Measurements from ENCODE around the gene INAFM1. TPM values are rescaled to one million over a fixed set of nuclear protein-coding genes. Genes with fewer than 3 reads are reported as not detected.

The INAFM1 gene
- total and polyA plus RNA-seq, 9 of the 15 experiments (the other 6 are each of a cell fraction or from before 2014, with no cell fraction given) = 0.71 to 30.9 (median 3.1) TPM

- TF ChIP-seq TRIM25 (IDR thresholded peaks at IDR 0.05; ENCODE audit: borderline replicate concordance) (peak; percentile 73; the same call in 1 of the 2 replicates), MNT (conservative IDR thresholded peaks at IDR 0.05) (peak in 1 of 2 experiments; percentile 76; a peak in 3 of 4 replicates), ZNF436 (CRISPR knock-in tag; IDR thresholded peaks at IDR 0.05) (no peak), ARID4B (CRISPR knock-in tag; IDR thresholded peaks at IDR 0.05) (no peak), ZNF449 (CRISPR knock-in tag; IDR thresholded peaks at IDR 0.05) (no peak), PKNOX1 (IDR thresholded peaks at IDR 0.05) (peak; percentile 26; the same call in 1 of the 2 replicates), ZC3H8 (IDR thresholded peaks at IDR 0.05) (no peak; the same call in 1 of the 2 replicates), POLR2AphosphoS5 (IDR thresholded peaks at IDR 0.05; ENCODE audit: control insufficient read depth, insufficient read depth, low read depth, low read length) (0 out of 2 replicates have a peak, but pooled peaks have one; percentile 33), ZNF584 (CRISPR knock-in tag; IDR thresholded peaks at IDR 0.05; ENCODE audit: low read depth) (peak; percentile 70), CBFB (CRISPR knock-in tag; IDR thresholded peaks at IDR 0.05) (0 out of 2 replicates have a peak, but pooled peaks have one; percentile 9), E2F8 (IDR thresholded peaks at IDR 0.05; ENCODE audit: low read depth, partially characterized antibody) (peak; percentile 30)
Measured at GRCh38 chr19:47240996-47241918, 33.4 kb upstream of the INAFM1 start (continued).

Measured in K562 (cell line).